Neutrophil (primary cell): ENCODE data around the gene DDC.

Experiments used
- H3K27ac ChIP-seq: fragments of 200-600 bp; sonication (generic); 2 replicates; pipeline ENCODE4 v1.5.1; 2016; ENCODE audit warnings: mild to moderate bottlenecking, moderate library complexity
- H3K27me3 ChIP-seq: fragments of 200-600 bp; sonication (generic); 2 replicates; pipeline ENCODE4 v1.6.0; 2016; ENCODE audit warnings: mild to moderate bottlenecking
- H3K36me3 ChIP-seq: fragments of 200-600 bp; sonication (generic); 2 replicates; pipeline ENCODE4 v1.5.1; 2017
- H3K4me1 ChIP-seq, 2 experiments: fragments of 200-600 bp in 1 of 2; sonication (generic) in 1 of 2; 1 replicate in 1 of 2; 2 replicates in 1 of 2; pipeline versions ENCODE4 v1.5.1 to v1.6.1; 2013 to 2016; ENCODE audit warnings: low read depth in 1 of 2, low read length in 1 of 2, mild to moderate bottlenecking in 1 of 2, moderate library complexity in 1 of 2; ENCODE audit not compliant: control insufficient read depth in 1 of 2, insufficient read depth in 1 of 2
- H3K4me3 ChIP-seq, 2 experiments: fragments of 200-600 bp in 1 of 2; sonication (generic) in 1 of 2; 1 replicate in 1 of 2; 2 replicates in 1 of 2; pipeline ENCODE4 v1.5.1; 2013 to 2016; ENCODE audit warnings: low read depth in 1 of 2, low read length in 1 of 2, mild to moderate bottlenecking in 1 of 2, moderate library complexity in 1 of 2
- H3K9me3 ChIP-seq: fragments of 200-600 bp; sonication (generic); 2 replicates; pipeline ENCODE4 v1.5.1; 2016
- TF ChIP-seq, protein P1 (sequence below): fragments of 200-600 bp; sonication (generic); IDR thresholded peaks from 2 replicates; pipeline ENCODE4 v1.5.1; 2016; ENCODE audit warnings: antibody characterized with exemption

Gene DDC

DNA sequence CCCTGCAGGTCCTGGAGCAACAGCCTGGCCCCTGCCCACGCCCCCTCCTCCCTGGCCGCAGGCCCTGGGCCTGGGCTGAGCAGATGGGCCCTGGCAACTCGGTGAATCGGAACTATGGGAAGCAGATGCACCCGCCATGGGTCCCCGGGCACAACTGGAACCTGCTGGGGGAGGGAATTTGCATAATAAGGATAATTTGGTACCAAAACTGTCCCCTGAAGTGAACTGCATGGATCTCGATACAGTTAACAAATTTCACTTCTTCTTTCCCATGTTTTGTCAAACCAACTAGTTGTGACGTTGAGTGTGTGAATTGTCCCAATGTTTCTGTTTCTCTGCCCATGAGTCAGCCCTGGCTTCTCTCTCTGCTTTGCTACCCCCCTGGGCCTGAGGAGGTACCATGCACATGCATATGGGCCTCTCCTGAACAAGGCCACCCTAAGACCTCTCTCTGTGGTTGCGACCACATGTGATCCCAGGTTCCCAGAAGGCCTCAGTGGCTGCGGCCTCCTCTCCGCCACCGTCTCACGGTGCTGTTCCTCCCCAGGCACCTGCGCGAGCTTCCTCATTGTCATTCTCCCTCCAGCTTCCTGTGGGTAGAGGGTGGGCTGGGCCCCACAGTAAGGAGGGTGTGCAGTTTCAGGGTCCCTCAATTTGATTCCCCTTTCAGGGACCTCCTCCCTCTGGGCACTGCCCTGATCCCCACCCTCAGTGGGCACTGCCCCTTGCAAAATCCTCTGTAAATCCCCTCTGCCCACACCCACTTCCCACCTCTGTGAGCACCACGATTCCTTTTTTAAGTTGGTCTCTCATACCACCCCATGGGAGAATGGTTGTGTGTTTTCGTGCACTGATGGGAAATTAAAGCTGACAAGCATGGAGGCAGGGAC, 155.1 kb downstream of the DDC start:
- no peak overlapping the region for H3K4me3 ChIP-seq
- no peaks in the 10 kb centered on the region for H3K9me3 ChIP-seq
- peaks cover 19 to 22% of the 10 kb centered on the region in 2 experiments for H3K4me1 ChIP-seq
- TF ChIP-seq, protein P1, sequence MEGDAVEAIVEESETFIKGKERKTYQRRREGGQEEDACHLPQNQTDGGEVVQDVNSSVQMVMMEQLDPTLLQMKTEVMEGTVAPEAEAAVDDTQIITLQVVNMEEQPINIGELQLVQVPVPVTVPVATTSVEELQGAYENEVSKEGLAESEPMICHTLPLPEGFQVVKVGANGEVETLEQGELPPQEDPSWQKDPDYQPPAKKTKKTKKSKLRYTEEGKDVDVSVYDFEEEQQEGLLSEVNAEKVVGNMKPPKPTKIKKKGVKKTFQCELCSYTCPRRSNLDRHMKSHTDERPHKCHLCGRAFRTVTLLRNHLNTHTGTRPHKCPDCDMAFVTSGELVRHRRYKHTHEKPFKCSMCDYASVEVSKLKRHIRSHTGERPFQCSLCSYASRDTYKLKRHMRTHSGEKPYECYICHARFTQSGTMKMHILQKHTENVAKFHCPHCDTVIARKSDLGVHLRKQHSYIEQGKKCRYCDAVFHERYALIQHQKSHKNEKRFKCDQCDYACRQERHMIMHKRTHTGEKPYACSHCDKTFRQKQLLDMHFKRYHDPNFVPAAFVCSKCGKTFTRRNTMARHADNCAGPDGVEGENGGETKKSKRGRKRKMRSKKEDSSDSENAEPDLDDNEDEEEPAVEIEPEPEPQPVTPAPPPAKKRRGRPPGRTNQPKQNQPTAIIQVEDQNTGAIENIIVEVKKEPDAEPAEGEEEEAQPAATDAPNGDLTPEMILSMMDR = no peak
- no peaks in the 10 kb centered on the region for H3K27me3 ChIP-seq
- H3K27ac ChIP-seq = peak overlapping the region; percentile 14
- H3K36me3 ChIP-seq = peaks cover 1% of the 10 kb centered on the region
